ENCODE data around the gene NFKBIB.
"Not testable (repeated sequence)": the region's sequence is repeated elsewhere in the genome, so short reads cannot be mapped to it uniquely, and the experiment has no call there.

Gene NFKBIB

DNA sequence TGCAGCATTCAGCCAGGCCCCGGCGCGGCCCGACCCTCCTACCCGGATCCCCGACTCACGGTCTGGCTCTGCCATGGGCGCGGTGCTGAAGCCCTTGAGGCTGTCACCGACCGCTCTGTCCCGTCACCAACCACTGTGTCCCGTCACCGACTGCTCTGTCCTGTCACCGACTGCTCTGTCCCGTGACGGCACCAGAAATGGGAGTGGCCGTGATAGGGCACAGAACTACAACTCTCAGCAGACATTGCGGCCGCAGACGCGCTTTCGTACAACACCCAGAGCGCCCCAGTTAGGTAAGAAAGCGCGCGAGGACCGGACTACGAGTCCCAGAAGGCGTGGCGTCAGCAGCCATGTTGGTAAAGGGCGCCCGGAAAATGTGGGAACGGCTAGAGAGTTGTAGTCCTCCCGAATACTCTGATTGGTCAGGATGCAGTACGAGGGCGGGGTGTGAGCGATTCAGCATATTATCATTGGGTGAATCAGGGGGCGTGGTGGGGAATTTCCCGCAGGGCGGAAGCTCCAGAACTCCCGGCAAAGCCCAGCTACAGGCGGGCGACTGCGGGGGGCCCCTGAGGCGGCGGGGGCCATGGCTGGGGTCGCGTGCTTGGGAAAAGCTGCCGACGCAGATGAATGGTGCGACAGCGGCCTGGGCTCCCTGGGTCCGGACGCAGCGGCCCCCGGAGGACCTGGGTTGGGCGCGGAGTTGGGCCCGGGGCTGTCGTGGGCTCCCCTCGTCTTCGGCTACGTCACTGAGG is at the start of gene NFKBIB, which contains the start of gene SIRT2:
Gene NFKBIB (plus strand): TSS at position 523 of the 755 bp plus-strand sequence. CDS start 64 bp downstream, at position 587.
Gene SIRT2 (minus strand): TSS at position 172 of the 755 bp plus-strand sequence. CDS start 97 bp downstream, at position 75.
- no peaks in the 10 kb centered on the region for H3K9me3 Mint-ChIP-seq
- peaks cover 45% of the 10 kb centered on the region for H3K4me1 Mint-ChIP-seq (ENCODE audit: low read depth)
- peak within 1 kb of the TSS; percentile 99 for H3K4me3 Mint-ChIP-seq
- no peaks in the 10 kb centered on the region for H3K27me3 Mint-ChIP-seq
- peak within 1 kb of the TSS; percentile 94 for H3K27ac Mint-ChIP-seq
- H3K36me3 Mint-ChIP-seq (ENCODE audit: low read depth) = peaks cover 24% of the 10 kb centered on the region

GRCh38 chr19:38850436-38850975 is 49.3 kb upstream of the NFKBIB start:
- Mint-ChIP-seq H3K4me1 (ENCODE audit: low read depth) (peaks cover 63% of the 10 kb centered on the region), H3K27ac (peak overlapping the region; percentile 97), H3K9me3 (no peaks in the 10 kb centered on the region), H3K36me3 (ENCODE audit: low read depth) (peaks cover 35% of the 10 kb centered on the region), H3K27me3 (no peaks in the 10 kb centered on the region), H3K4me3 (peak overlapping the region; percentile 99)

DNA sequence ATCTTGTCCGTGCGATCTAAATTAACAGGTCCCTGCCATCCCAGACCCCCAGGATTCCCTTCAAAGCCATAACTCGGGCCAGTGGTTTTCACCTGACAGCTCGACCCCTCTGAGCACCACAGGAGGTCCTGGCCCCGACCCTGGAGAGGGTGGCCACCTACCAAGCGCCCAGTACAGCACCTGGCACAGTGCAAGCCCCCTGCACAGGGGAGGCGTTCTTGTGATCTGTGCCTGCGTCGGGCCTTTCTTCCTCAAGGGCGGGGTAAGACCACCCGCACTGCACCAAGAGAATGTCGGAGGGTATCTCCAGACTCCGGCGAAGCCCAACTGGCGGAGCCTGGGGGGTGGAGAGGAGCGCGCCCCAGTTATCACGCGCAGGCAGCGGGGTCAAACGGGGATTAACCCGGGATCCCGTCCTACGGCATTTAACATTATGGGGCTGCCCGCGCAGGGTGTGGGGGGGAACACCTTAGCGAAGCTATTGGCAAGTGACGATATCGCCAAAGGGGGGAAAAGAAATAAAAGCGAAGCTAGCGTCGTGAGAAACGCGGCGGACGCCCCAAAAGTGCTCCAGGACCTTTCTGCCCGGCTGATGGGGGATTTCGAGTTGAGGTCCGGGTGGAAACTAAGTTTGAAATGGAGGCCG is 48.7 kb upstream of the NFKBIB start:
- H3K9me3 Mint-ChIP-seq = no peaks in the 10 kb centered on the region
- no peaks in the 10 kb centered on the region for H3K27me3 Mint-ChIP-seq
- H3K4me3 Mint-ChIP-seq = peak overlapping the region; percentile 99
- peak overlapping the region; percentile 97 for H3K27ac Mint-ChIP-seq
- peaks cover 58% of the 10 kb centered on the region for H3K4me1 Mint-ChIP-seq (ENCODE audit: low read depth)
- H3K36me3 Mint-ChIP-seq (ENCODE audit: low read depth) = peaks cover 30% of the 10 kb centered on the region

DNA sequence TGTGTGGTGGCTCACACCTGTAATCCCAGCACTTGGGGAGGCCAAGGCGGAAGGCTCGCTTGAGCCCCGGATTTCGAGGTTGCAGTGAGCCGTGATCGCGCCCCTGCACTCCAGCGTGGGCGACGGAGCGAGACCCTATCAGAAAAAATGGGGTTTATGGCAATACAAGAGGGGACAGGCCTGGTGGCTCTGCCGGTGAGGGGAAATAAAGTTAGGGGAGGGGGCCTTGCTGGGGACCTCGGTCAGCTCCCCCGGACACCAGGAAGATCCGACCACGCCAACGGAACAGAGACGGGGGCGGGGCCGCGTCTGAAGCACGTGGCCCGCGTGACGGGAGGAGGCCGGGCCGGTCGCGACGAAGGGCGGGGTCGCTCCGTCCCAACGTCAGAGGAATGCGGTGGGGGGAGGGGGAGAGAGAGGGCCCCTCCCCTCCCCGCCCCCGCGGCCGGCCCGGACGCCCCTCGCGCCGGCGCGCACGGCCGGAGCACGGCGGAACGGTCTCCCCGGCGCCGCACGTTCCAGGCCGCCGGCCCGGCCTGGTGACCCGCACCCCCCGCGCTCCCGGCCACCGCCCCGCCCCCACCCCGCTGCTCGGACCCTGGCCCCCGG is 48.0 kb upstream of the NFKBIB start:
- Mint-ChIP-seq H3K4me3 (peak overlapping the region; percentile 99), H3K36me3 (ENCODE audit: low read depth) (peaks cover 25% of the 10 kb centered on the region), H3K27me3 (no peaks in the 10 kb centered on the region), H3K9me3 (no peaks in the 10 kb centered on the region), H3K4me1 (ENCODE audit: low read depth) (peaks cover 59% of the 10 kb centered on the region), H3K27ac (peak overlapping the region; percentile 97)

DNA sequence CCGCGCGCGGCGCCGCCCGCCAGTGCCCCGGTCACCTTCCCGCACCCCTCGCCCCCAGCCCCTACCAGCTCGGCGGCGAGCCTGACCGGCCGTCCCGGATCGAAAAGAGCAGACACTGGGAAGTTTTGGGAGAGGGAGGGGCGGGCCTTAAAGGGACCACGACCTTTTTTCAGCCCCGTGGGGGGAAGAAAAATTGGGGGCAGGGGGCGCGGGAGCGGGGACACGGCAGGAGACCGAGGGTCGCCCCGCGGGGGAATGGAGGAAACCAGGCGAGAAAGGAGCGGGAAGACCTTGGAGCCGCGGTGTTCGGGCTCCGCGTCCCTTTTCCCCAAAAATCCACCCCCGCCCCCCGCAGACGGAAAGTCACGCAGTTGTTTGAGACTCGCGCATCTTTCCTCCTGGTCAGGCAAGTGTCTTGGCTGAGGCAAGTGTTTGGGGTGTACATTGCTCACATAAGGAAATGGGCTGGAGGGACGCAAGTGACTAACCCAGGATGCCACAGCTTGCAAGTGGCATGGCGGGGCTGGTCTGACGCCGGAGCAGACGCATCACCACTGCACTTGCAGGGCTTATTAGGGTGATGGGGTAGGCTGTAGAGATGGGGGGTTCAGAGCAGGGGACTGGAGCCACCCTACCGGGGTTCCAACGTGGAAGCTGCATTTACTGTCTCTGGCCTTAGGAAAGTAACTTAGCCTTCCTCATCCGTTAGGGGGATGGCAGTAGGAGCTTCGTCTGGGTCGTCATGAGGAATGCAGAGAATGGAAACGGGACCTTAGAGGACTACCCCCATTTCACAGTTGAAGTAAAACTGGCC is 47.3 kb upstream of the NFKBIB start:
- H3K9me3 Mint-ChIP-seq = no peaks in the 10 kb centered on the region
- peaks cover 59% of the 10 kb centered on the region for H3K4me1 Mint-ChIP-seq (ENCODE audit: low read depth)
- H3K36me3 Mint-ChIP-seq (ENCODE audit: low read depth) = peaks cover 18% of the 10 kb centered on the region
- peak overlapping the region; percentile 93 for H3K4me3 Mint-ChIP-seq
- peak overlapping the region; percentile 97 for H3K27ac Mint-ChIP-seq
- no peaks in the 10 kb centered on the region for H3K27me3 Mint-ChIP-seq

DNA sequence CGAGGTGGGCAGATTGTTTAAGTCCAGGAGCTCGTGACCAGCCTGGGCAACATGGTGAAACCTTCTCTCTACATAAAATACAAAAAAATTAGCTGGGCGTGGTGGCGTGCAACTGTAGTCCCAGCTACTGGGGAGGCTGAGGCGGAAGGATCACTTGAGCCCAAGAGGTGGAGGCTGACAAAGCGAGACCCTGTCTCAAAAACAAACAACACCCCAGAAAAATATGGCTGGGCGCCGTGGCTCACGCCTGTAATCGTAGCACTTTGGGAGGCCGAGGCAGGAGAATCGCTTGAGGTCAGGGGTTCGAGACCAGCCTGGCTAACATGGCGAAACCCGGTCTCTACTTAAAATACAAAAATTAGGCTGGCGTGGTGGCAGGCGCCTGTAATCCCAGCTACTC is 46.6 kb upstream of the NFKBIB start:
- peaks cover 59% of the 10 kb centered on the region for H3K4me1 Mint-ChIP-seq (ENCODE audit: low read depth)
- H3K36me3 Mint-ChIP-seq (ENCODE audit: low read depth) = peaks cover 10% of the 10 kb centered on the region
- peak overlapping the region; percentile 93 for H3K4me3 Mint-ChIP-seq
- no peaks in the 10 kb centered on the region for H3K9me3 Mint-ChIP-seq
- H3K27ac Mint-ChIP-seq = peak overlapping the region; percentile 97
- no peaks in the 10 kb centered on the region for H3K27me3 Mint-ChIP-seq

DNA sequence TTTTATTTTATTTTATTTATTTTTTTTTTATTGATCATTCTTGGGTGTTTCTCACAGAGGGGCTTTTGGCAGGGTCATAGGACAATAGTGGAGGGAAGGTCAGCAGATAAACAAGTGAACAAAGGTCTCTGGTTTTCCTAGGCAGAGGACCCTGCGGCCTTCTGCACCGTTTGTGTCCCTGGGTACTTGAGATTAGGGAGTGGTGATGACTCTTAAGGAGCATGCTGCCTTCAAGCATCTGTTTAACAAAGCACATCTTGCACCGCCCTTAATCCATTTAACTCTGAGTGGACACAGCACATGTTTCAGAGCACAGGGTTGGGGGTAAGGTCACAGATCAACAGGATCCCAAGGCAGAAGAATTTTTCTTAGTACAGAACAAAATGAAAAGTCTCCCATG is 44.8 kb upstream of the NFKBIB start:
- peak overlapping the region; percentile 37 for H3K4me3 Mint-ChIP-seq
- peak overlapping the region; percentile 26 for H3K27ac Mint-ChIP-seq
- H3K4me1 Mint-ChIP-seq (ENCODE audit: low read depth) = peaks cover 54% of the 10 kb centered on the region

GRCh38 chr19:38855751-38856150 is 44.0 kb upstream of the NFKBIB start:
- not testable (repeated sequence) for H3K36me3 Mint-ChIP-seq (ENCODE audit: low read depth); H3K27me3 Mint-ChIP-seq
- H3K4me1 Mint-ChIP-seq (ENCODE audit: low read depth) = peaks cover 55% of the 10 kb centered on the region

More for the DNA sequence above, 44.8 kb upstream of the NFKBIB start:
- H3K9me3 Mint-ChIP-seq; H3K36me3 Mint-ChIP-seq (ENCODE audit: low read depth); H3K27me3 Mint-ChIP-seq: not testable (repeated sequence)

GRCh38 chr19:38856813-38857212 is 43.0 kb upstream of the NFKBIB start:
- Mint-ChIP-seq H3K4me3 (peak overlapping the region; percentile 59), H3K36me3 (ENCODE audit: low read depth) (no peaks in the 10 kb centered on the region), H3K27me3 (no peaks in the 10 kb centered on the region), H3K27ac (peak overlapping the region; percentile 88), H3K4me1 (ENCODE audit: low read depth) (peaks cover 49% of the 10 kb centered on the region), H3K9me3 (no peaks in the 10 kb centered on the region)

More at GRCh38 chr19:38855751-38856150, 44.0 kb upstream of the NFKBIB start:
- not testable (repeated sequence) for H3K27ac Mint-ChIP-seq, H3K4me3 Mint-ChIP-seq, H3K9me3 Mint-ChIP-seq

DNA sequence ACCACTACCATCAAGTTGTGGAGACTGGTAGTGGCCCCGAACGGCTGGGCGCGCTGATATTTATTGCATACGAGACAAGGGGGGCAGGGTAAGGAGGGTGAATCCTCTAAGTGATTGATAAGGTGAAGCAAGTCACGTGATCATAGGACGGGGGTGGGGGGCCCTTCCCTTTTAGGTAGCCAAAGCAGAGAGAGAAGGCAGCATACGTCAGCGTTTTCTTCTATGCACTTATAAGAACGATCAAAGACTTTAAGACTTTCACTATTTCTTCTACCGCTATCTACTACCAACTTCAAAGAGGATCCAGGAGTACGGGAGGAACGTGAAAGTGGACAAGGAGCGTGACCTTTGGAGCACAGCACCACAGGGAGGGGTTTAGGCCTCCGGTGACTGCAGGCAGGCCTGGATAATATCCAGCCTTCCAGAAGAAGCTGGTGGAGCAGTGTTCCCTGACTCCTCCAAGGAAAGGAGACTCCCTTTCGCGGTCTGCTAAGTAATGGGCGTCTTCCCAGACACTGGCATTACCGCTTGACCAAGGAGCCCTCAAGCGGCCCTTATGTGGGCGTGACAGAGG is 40.1 kb upstream of the NFKBIB start:
- H3K9me3 Mint-ChIP-seq; H3K4me3 Mint-ChIP-seq; H3K36me3 Mint-ChIP-seq (ENCODE audit: low read depth); H3K27me3 Mint-ChIP-seq; H3K27ac Mint-ChIP-seq: not testable (repeated sequence)
- peaks cover 47% of the 10 kb centered on the region for H3K4me1 Mint-ChIP-seq (ENCODE audit: low read depth)

- H3K36me3 Mint-ChIP-seq (ENCODE audit: low read depth) = peaks cover 5% of the 10 kb centered on the region
- H3K27me3 Mint-ChIP-seq = no peaks in the 10 kb centered on the region
- no peak overlapping the region for H3K27ac Mint-ChIP-seq
- H3K4me1 Mint-ChIP-seq (ENCODE audit: low read depth) = peaks cover 56% of the 10 kb centered on the region
- H3K4me3 Mint-ChIP-seq = no peak overlapping the region
- H3K9me3 Mint-ChIP-seq = no peaks in the 10 kb centered on the region
Observed at GRCh38 chr19:38861368-38861767, 38.4 kb upstream of the NFKBIB start.

- Mint-ChIP-seq H3K4me3 (no peak overlapping the region), H3K4me1 (ENCODE audit: low read depth) (peaks cover 52% of the 10 kb centered on the region), H3K27me3 (no peaks in the 10 kb centered on the region), H3K27ac (peak overlapping the region; percentile 45), H3K36me3 (ENCODE audit: low read depth) (peaks cover 8% of the 10 kb centered on the region), H3K9me3 (no peaks in the 10 kb centered on the region)
Observed at GRCh38 chr19:38862321-38863059, 37.3 kb upstream of the NFKBIB start.

DNA sequence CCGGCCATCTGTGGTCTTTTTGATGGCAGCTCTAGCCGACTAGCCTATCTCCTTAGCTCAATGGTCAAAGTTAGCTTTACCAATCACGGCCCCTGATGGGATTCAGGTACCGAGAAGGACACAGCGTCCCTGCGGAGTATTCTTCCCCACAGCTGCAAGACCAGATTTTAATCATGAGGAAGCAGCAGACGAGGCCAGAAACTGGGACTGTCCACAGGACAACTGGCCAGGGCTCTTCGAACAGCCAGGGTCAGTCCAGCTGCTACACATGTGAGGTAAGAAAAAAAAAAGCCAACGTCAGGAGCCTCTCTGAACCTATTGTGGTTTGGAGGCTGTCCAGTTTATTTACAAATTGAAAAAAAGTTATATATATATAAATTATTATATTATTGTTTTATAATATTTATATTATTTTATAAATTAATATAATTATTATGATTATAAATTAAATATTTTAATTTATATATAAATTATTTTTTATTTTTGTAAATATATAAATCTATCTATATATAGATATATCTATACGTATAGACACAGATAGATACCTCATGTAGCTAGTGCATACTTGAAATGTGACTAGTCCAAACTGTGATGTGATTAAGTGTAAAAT is 32.5 kb upstream of the NFKBIB start:
- Mint-ChIP-seq H3K4me1 (ENCODE audit: low read depth) (peaks cover 59% of the 10 kb centered on the region), H3K4me3 (no peak overlapping the region), H3K36me3 (ENCODE audit: low read depth) (peaks cover 23% of the 10 kb centered on the region), H3K9me3 (no peaks in the 10 kb centered on the region), H3K27ac (peak overlapping the region; percentile 52), H3K27me3 (no peaks in the 10 kb centered on the region)

All from stimulated activated naive CD8-positive, alpha-beta T cell treated with anti-CD3 and anti-CD28 coated beads, Interleukin-15, Interleukin-2, amounts not matched to agents 100 ng/mL and 50 ng/mL, for 24 hours (primary cell).